Esophagus muscularis mucosa (tissue), 3 donors: Measurements from ENCODE around the gene NDST1.

Experiments used
- CTCF ChIP-seq, 3 experiments: fragments of 200-600 bp in 2 of 3; fragments of 450-650 bp in 1 of 3; sonication (generic) in 2 of 3; IDR thresholded peaks; one replicate each; pipeline ENCODE4 v1.5.1; 2017 to 2019; ENCODE audit warnings: antibody characterized with exemption in 3 of 3, mild to moderate bottlenecking in 2 of 3, moderate library complexity in 1 of 3
- POLR2A ChIP-seq: fragments of 450-650 bp; IDR thresholded peaks from one replicate; pipeline ENCODE4 v1.6.1; 2017; ENCODE audit warnings: antibody characterized with exemption, moderate library complexity, mild to moderate bottlenecking, low read depth

GRCh38 chr5:150512368-150512747 is 4.4 kb downstream of the NDST1 start:
- TF ChIP-seq POLR2A: no peak
- no peak for TF ChIP-seq CTCF (IDR thresholded peaks at IDR 0.05)
